Measurements from ENCODE around the gene ZNF544. TPM values are rescaled to one million over a fixed set of nuclear protein-coding genes. Genes with fewer than 3 reads are reported as not detected.
A peak's percentile ranks its signal among the peaks of the same experiment; 100 is the strongest.
"Not testable (repeated sequence)": the region's sequence is repeated elsewhere in the genome, so short reads cannot be mapped to it uniquely, and the experiment has no call there.

ZNF544 gene
- total RNA-seq, 2 experiments from 2014 or later: 47.5 to 50.0 TPM

DNA sequence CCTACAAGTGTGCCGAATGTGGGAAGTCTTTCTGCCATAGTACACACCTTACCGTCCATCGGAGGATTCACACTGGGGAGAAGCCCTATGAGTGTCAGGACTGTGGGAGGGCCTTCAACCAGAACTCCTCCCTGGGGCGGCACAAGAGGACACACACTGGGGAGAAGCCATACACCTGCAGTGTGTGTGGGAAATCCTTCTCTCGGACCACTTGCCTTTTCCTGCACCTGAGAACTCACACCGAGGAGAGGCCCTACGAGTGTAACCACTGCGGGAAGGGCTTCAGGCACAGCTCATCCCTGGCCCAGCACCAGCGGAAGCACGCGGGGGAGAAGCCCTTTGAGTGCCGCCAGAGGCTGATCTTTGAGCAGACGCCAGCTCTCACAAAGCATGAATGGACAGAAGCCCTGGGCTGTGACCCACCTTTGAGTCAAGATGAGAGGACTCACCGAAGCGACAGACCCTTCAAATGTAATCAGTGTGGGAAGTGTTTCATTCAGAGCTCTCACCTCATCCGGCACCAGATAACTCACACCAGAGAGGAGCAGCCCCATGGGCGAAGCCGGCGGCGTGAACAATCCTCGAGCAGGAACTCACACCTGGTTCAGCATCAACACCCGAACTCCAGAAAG is 66.1 kb downstream of the ZNF544 start:
- no peaks in the 10 kb centered on the region for H3K27me3 Mint-ChIP-seq
- H3K4me1 Mint-ChIP-seq: no peaks in the 10 kb centered on the region
- POLR2A ChIA-PET: no interaction called here
- H3K9me3 Mint-ChIP-seq: peaks cover 53% of the 10 kb centered on the region
- H3K27ac Mint-ChIP-seq: no peak overlapping the region
- H3K36me3 Mint-ChIP-seq (ENCODE audit: low read depth): peaks cover 87% of the 10 kb centered on the region
- H3K4me3 Mint-ChIP-seq: no peak overlapping the region
- DNase-seq: no peak
- CTCF ChIA-PET: no interaction called here

DNA sequence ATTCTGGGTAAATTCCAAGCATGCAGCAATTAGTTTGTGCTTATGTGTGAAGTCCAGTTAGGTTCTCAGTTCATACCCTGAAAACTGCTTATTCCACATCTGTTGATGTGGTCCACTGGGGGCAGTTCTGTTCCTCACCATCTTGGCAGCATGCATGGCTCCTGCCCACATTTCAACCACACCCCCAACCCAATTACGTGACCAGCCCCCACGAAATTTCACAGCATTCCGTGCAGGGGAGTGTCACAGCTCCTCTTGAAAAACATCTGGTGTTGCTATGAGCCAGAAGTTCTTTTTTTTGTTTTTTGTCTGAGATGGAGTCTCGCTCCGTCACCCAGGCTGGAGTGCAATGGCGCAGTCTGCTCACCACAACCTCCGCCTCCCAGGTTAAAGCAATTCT is 67.4 kb downstream of the ZNF544 start:
- H3K4me1 Mint-ChIP-seq: no peaks in the 10 kb centered on the region
- no peak overlapping the region for H3K27ac Mint-ChIP-seq
- CTCF ChIA-PET: no interaction called here
- peaks cover 88% of the 10 kb centered on the region for H3K36me3 Mint-ChIP-seq (ENCODE audit: low read depth)
- POLR2A ChIA-PET: interaction anchor here (1.2 kb wide), 1 partner anchor 68 kb away, joined by 4 read pairs; no protein-coding TSS in a partner anchor
- DNase-seq: no peak
- H3K27me3 Mint-ChIP-seq: no peaks in the 10 kb centered on the region
- no peak overlapping the region for H3K4me3 Mint-ChIP-seq
- H3K9me3 Mint-ChIP-seq: peaks cover 56% of the 10 kb centered on the region

DNA sequence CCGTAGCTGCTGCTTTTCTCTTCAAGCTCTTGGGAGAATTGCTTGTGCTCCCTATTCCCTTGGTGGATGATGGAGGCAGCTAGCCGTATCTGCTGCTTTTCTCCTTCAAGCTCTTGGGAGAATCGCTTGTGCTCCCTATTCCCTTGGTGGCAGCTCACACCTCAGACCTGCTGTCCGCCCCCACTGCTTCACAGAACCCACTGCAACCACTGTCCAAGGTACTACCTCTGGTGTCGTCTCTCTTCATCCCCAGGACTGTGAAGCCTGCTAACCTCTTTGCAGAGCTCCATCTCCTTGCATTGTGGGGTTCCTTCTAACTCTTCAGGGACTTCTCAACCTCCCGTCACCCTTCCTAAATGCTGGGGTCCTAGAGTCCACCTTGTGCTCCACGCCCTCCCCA is 71.9 kb downstream of the ZNF544 start:
- H3K27me3 Mint-ChIP-seq: no peaks in the 10 kb centered on the region
- CTCF ChIA-PET: no interaction called here
- peaks cover 14% of the 10 kb centered on the region for H3K4me1 Mint-ChIP-seq
- H3K9me3 Mint-ChIP-seq: peaks cover 32% of the 10 kb centered on the region
- no peak overlapping the region for H3K4me3 Mint-ChIP-seq
- H3K27ac Mint-ChIP-seq: no peak overlapping the region
- peaks cover 78% of the 10 kb centered on the region for H3K36me3 Mint-ChIP-seq (ENCODE audit: low read depth)
- DNase-seq: no peak
- POLR2A ChIA-PET: interaction anchor here (1.4 kb wide), 1 partner anchor 118 kb away, joined by 3 read pairs; the partner anchor contains the start of gene ZNF274

DNA sequence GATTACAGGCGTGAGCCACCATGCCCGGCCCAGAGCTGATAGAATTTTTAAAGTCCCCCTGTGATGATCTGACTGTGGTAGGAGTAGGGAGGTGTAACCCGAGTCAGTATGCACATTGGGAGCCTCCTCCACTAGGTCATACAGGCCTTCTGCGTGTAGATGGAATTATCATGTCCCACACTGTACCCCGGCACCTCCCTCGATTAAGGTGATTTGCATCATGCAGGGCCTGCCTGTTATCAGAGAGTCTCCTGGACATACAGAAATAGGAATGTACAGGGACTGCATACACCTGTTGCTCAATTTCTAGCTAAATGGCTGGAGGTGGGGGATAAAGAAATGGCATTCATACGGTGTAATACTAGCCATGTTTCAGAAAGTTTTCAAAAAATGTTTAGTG is 75.5 kb downstream of the ZNF544 start:
- H3K36me3 Mint-ChIP-seq (ENCODE audit: low read depth): peaks cover 83% of the 10 kb centered on the region
- peak overlapping the region; percentile 100 for H3K4me3 Mint-ChIP-seq
- peaks cover 27% of the 10 kb centered on the region for H3K9me3 Mint-ChIP-seq
- no peak for DNase-seq
- peaks cover 46% of the 10 kb centered on the region for H3K4me1 Mint-ChIP-seq
- H3K27ac Mint-ChIP-seq: peak overlapping the region; percentile 100
- H3K27me3 Mint-ChIP-seq: no peaks in the 10 kb centered on the region
- POLR2A ChIA-PET: interaction anchor here (1.5 kb wide), 1 partner anchor 216 kb away, joined by 3 read pairs; the partner anchor contains the start of gene ZBTB45
- CTCF ChIA-PET: no interaction called here

DNA sequence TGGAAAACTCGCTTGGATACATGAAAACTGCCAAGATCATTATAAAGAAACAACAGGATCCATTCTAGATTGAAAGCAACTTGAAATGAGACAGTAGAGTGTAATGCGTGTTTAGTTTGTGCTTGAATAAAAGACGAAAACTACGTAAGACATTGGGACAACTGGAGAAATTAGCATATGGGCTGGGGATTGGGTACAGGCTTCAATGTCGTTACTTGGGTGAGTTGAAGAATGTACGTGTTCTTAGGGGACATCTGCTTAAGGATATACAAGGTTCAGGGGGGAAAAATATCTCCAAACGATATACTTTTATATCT is 76.0 kb downstream of the ZNF544 start:
- Mint-ChIP-seq H3K27ac (peak overlapping the region; percentile 100), H3K27me3 (no peaks in the 10 kb centered on the region), H3K36me3 (ENCODE audit: low read depth) (peaks cover 86% of the 10 kb centered on the region), H3K4me3 (peak overlapping the region; percentile 100), H3K9me3 (peaks cover 29% of the 10 kb centered on the region), H3K4me1 (peaks cover 49% of the 10 kb centered on the region)
- CTCF ChIA-PET: interaction anchor here (1.7 kb wide), 1 partner anchor 76 kb away, joined by 4 read pairs; the partner anchor contains the start of gene ZNF544
- POLR2A ChIA-PET: interaction anchor here (0.6 to 2.7 kb wide), 12 partner anchors 18 to 215 kb away, joined by 3 to 23 read pairs (median 3); partner anchors contain the start of genes ZBTB45, ZNF497 and ZSCAN22
- DNase-seq: no peak

GRCh38 chr19:58305065-58305931 is 76.6 kb downstream of the ZNF544 start, which contains the start of gene ERVK3-1:
ERVK3-1 (plus strand) TSS chr19:58305377; CDS start chr19:58312169, 6,792 bp downstream.
- Mint-ChIP-seq H3K9me3 (peaks cover 24% of the 10 kb centered on the region), H3K27ac (peak within 1 kb of the TSS; percentile 100), H3K27me3 (no peaks in the 10 kb centered on the region), H3K4me1 (peaks cover 49% of the 10 kb centered on the region), H3K36me3 (ENCODE audit: low read depth) (peaks cover 86% of the 10 kb centered on the region), H3K4me3 (peak within 1 kb of the TSS; percentile 100)
- CTCF ChIA-PET: interaction anchor here (1.7 kb wide), 1 partner anchor 76 kb away, joined by 4 read pairs; the partner anchor contains the start of gene ZNF544
- DNase-seq: peak; percentile 96
- POLR2A ChIA-PET: interaction anchor here (0.6 to 2.7 kb wide), 19 partner anchors 9 to 215 kb away, joined by 3 to 23 read pairs (median 4); partner anchors contain the start of genes RPS5, ZBTB45, ZNF274 and ZNF497

DNA sequence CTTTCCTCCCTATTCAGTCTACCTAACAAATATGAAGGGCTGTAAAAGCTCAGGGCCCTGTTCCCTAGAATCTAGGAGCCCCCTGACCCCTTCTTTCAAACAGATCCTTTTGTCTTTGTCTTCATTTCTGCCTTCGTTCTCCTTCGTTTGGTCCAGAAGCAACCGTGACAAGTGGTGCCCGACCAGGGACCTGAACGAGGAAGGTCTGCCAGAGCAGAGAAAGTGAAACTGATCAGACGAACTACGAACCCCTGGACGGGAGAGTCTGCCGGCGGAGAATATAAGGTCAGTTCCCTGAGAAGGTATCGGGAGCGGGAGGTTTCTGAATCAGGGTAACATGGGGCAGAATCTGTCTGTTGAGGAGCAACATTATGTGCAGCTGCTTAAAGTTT is 77.2 kb downstream of the ZNF544 start:
- Mint-ChIP-seq H3K4me1 (peaks cover 49% of the 10 kb centered on the region), H3K4me3 (peak overlapping the region; percentile 100), H3K36me3 (ENCODE audit: low read depth) (peaks cover 86% of the 10 kb centered on the region), H3K27ac (peak overlapping the region; percentile 100), H3K27me3 (no peaks in the 10 kb centered on the region), H3K9me3 (peaks cover 23% of the 10 kb centered on the region)
- ChIA-PET POLR2A (interaction anchor here (0.8 to 2.7 kb wide), 12 partner anchors 9 to 184 kb away, joined by 3 to 23 read pairs (median 4); partner anchors contain the start of genes RPS5, ZNF274, ZNF497 and ZNF544), CTCF (interaction anchor here (1.7 kb wide), 1 partner anchor 77 kb away, joined by 4 read pairs; the partner anchor contains the start of gene ZNF544)
- DNase-seq: peak; percentile 30

GRCh38 chr19:58307736-58308135 is 79.0 kb downstream of the ZNF544 start:
- CTCF ChIA-PET: interaction anchor here (0.6 kb wide), 1 partner anchor 1335 kb away, joined by 3 read pairs; no protein-coding TSS in a partner anchor
- POLR2A ChIA-PET: interaction anchor here (1.1 to 1.6 kb wide), 2 partner anchors 9 to 10 kb away, joined by 3 to 4 read pairs; no protein-coding TSS in a partner anchor

GRCh38 chr19:58310685-58311084 is 82.0 kb downstream of the ZNF544 start:
- Mint-ChIP-seq H3K4me1 (peaks cover 35% of the 10 kb centered on the region), H3K9me3 (peaks cover 20% of the 10 kb centered on the region), H3K36me3 (ENCODE audit: low read depth) (peaks cover 95% of the 10 kb centered on the region)
- CTCF ChIA-PET, H3K4me3 Mint-ChIP-seq, DNase-seq, H3K27me3 Mint-ChIP-seq, POLR2A ChIA-PET, H3K27ac Mint-ChIP-seq: not testable (repeated sequence)

More at GRCh38 chr19:58307736-58308135, 79.0 kb downstream of the ZNF544 start:
- Mint-ChIP-seq H3K36me3 (ENCODE audit: low read depth) (peaks cover 89% of the 10 kb centered on the region), H3K27me3 (no peaks in the 10 kb centered on the region), H3K27ac (no peak overlapping the region), H3K9me3 (peaks cover 22% of the 10 kb centered on the region), H3K4me3 (no peak overlapping the region), H3K4me1 (peaks cover 49% of the 10 kb centered on the region)
- no peak for DNase-seq

DNA sequence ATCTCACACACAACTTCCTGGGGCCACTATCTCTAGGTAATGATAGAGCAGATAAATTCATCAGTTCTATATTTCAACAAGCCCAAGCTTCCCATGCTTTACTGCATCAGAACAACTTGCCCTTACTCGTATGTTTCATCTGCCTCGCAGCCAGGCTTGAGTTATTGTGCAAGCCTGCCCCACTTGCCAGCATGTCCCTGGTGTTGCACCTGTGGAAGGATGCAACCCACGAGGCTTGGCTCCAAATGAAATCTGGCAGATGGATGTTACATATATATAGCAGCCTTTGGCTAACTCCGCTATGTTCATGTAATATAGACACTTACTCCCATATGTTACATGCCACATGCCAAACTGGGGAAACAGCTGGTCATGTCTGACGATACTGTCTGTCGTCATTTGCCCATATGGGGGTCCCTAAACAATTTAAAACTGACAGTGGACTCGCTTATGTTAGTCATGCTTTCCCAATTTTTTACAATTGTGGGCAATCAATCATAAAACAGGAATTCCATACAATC is 82.7 kb downstream of the ZNF544 start:
- no peaks in the 10 kb centered on the region for H3K27me3 Mint-ChIP-seq
- H3K36me3 Mint-ChIP-seq (ENCODE audit: low read depth): peaks cover 94% of the 10 kb centered on the region
- POLR2A ChIA-PET: no interaction called here
- H3K9me3 Mint-ChIP-seq: peaks cover 20% of the 10 kb centered on the region
- no peak overlapping the region for H3K4me3 Mint-ChIP-seq
- CTCF ChIA-PET: no interaction called here
- DNase-seq: no peak
- peaks cover 29% of the 10 kb centered on the region for H3K4me1 Mint-ChIP-seq
- no peak overlapping the region for H3K27ac Mint-ChIP-seq
